H1 (cell line): ENCODE results near the gene FAAH. TPM values are rescaled to one million over a fixed set of nuclear protein-coding genes. Genes with fewer than 3 reads are reported as not detected.

Experiments used
- CTCF ChIA-PET: fragments of 300-600 bp; sonication (Branson Sonifier 250); formaldehyde crosslinking; loops from one replicate; lab custom pipeline; 2021; ENCODE audit not compliant: partially characterized antibody; lab: Charles Lee
- POLR2A ChIA-PET: fragments of 300-600 bp; sonication (Branson Sonifier 250); formaldehyde crosslinking; loops from one replicate; lab custom pipeline; 2021; ENCODE audit warnings: inconsistent platforms; ENCODE audit not compliant: partially characterized antibody; lab: Charles Lee
- DNase-seq, 2 experiments: peaks; one replicate each; pipeline versions ENCODE4 v3.0.0 to v3.0.0-alpha.2; 2010 to 2022; ENCODE audit warnings: low spot score in 2 of 2, low read depth in 1 of 2, mixed read lengths in 1 of 2
- FAIRE-seq: peaks from 2 replicates; lab custom pipeline; 2011; peaks lifted over from hg19 to GRCh38; lab: Jason Lieb, UNC
- H2AFZ ChIP-seq: 2 replicates; pipeline ENCODE4 v1.8.1; 2012; ENCODE audit warnings: low read length, inconsistent platforms
- H2AK5ac ChIP-seq: 2 replicates; pipeline ENCODE4 v1.6.1; 2013; ENCODE audit warnings: low read depth, low read length
- H2BK120ac ChIP-seq: replicated peaks from 2 replicates; pipeline ENCODE3; 2013; ENCODE audit warnings: low read depth, low read length, inconsistent platforms
- H2BK12ac ChIP-seq: 2 replicates; pipeline ENCODE4 v1.6.1; 2013; ENCODE audit warnings: low read depth, low read length
- H2BK15ac ChIP-seq: 2 replicates; pipeline ENCODE4 v1.6.1; 2013; ENCODE audit warnings: low read length
- H2BK20ac ChIP-seq: 2 replicates; pipeline ENCODE4 v1.6.1; 2013; ENCODE audit warnings: low read length
- H2BK5ac ChIP-seq: 2 replicates; pipeline ENCODE4 v1.6.1; 2013; ENCODE audit warnings: low read depth, low read length
- H3K14ac ChIP-seq: 2 replicates; pipeline ENCODE4 v1.6.1; 2013; ENCODE audit warnings: inconsistent platforms; ENCODE audit not compliant: insufficient read length
- H3K18ac ChIP-seq: 2 replicates; pipeline ENCODE4 v1.6.1; 2013; ENCODE audit warnings: low read length; ENCODE audit errors: extremely low read depth
- H3K23ac ChIP-seq: 2 replicates; pipeline ENCODE4 v1.6.1; 2013; ENCODE audit warnings: inconsistent platforms; ENCODE audit not compliant: insufficient read length
- H3K23me2 ChIP-seq: 2 replicates; pipeline ENCODE4 v1.6.1; 2013; ENCODE audit warnings: low read depth, low read length
- H3K27ac ChIP-seq: 2 replicates; pipeline ENCODE4 v1.6.1; 2011; ENCODE audit warnings: low read depth, low read length, inconsistent platforms
- H3K27me3 ChIP-seq, 4 experiments: replicated peaks in 1 of 4; 1 replicate in 1 of 4; 2 replicates in 3 of 4; pipeline versions ENCODE4 v1.6.1 to v1.8.1; 2011 to 2013; ENCODE audit warnings: low read length in 3 of 4, mild to moderate bottlenecking in 3 of 4, inconsistent platforms in 2 of 4, mixed read lengths in 2 of 4, moderate library complexity in 1 of 4; ENCODE audit not compliant: control insufficient read depth in 3 of 4, insufficient read depth in 3 of 4; ENCODE audit errors: extremely low read depth in 1 of 4
- H3K36me3 ChIP-seq, 4 experiments: 2 replicates each; pipeline versions ENCODE4 v1.6.1 to v1.8.1; 2011 to 2013; ENCODE audit warnings: mild to moderate bottlenecking in 4 of 4, low read length in 3 of 4, moderate library complexity in 2 of 4, control low read depth in 1 of 4, inconsistent platforms in 1 of 4; ENCODE audit not compliant: insufficient read depth in 4 of 4, control insufficient read depth in 2 of 4
- H3K4ac ChIP-seq: replicated peaks from 2 replicates; pipeline ENCODE3; 2013; ENCODE audit warnings: low read length, low read depth, mixed read lengths, inconsistent platforms; ENCODE audit not compliant: insufficient read length
- H3K4me1 ChIP-seq, 4 experiments: replicated peaks in 1 of 4; 1 replicate in 1 of 4; 2 replicates in 3 of 4; pipeline versions ENCODE4 v1.6.1 to v1.8.1; 2011 to 2013; ENCODE audit warnings: low read length in 3 of 4, inconsistent platforms in 2 of 4, mixed read lengths in 1 of 4; ENCODE audit not compliant: insufficient read depth in 4 of 4, control insufficient read depth in 3 of 4
- H3K4me2 ChIP-seq, 2 experiments: 2 replicates each; pipeline versions ENCODE4 v1.6.1 to v1.8.1; 2011 to 2013; ENCODE audit warnings: low read depth in 2 of 2, low read length in 2 of 2, control low read depth in 1 of 2, inconsistent platforms in 1 of 2, mild to moderate bottlenecking in 1 of 2; ENCODE audit not compliant: insufficient read depth in 1 of 2
- H3K4me3 ChIP-seq, 4 experiments: fragments of 200-600, 300-600 bp in 1 of 4; sonication (generic), shearing (Covaris generic), sonication (Bioruptor Twin) in 1 of 4; 2 replicates each; pipeline versions ENCODE4 v1.5.1 to v1.8.1; 2011 to 2016; ENCODE audit warnings: low read length in 4 of 4, low read depth in 3 of 4, control low read depth in 2 of 4, inconsistent platforms in 2 of 4, mild to moderate bottlenecking in 2 of 4, mixed read lengths in 1 of 4, moderate library complexity in 1 of 4; ENCODE audit not compliant: insufficient read depth in 2 of 4; ENCODE audit errors: extremely low read depth in 1 of 4
- H3K56ac ChIP-seq: replicated peaks from 2 replicates; pipeline ENCODE3; 2013; ENCODE audit warnings: low read depth, mild to moderate bottlenecking, mixed read lengths, low read length, inconsistent platforms; ENCODE audit not compliant: insufficient read length
- H3K79me1 ChIP-seq: 2 replicates; pipeline ENCODE4 v1.6.1; 2013; ENCODE audit warnings: low read depth, low read length, control low read depth
- H3K79me2 ChIP-seq, 2 experiments: 2 replicates each; pipeline versions ENCODE4 v1.6.1 to v1.8.1; 2012 to 2013; ENCODE audit warnings: low read length in 2 of 2, mild to moderate bottlenecking in 2 of 2, inconsistent platforms in 1 of 2; ENCODE audit not compliant: insufficient read depth in 2 of 2, control insufficient read depth in 1 of 2
- H3K9ac ChIP-seq, 4 experiments: replicated peaks in 1 of 4; 1 replicate in 1 of 4; 2 replicates in 3 of 4; pipeline versions ENCODE4 v1.6.1 to v1.8.1; 2011 to 2013; ENCODE audit warnings: low read depth in 3 of 4, low read length in 3 of 4, control low read depth in 2 of 4, mild to moderate bottlenecking in 2 of 4, moderate library complexity in 2 of 4, inconsistent platforms in 1 of 4; ENCODE audit errors: extremely low read depth in 1 of 4
- H3K9me3 ChIP-seq, 2 experiments: 2 replicates each; pipeline versions ENCODE4 v1.6.1 to v1.8.1; 2012 to 2013; ENCODE audit warnings: mild to moderate bottlenecking in 2 of 2, moderate library complexity in 2 of 2, control low read depth in 1 of 2, inconsistent platforms in 1 of 2, low read depth in 1 of 2, low read length in 1 of 2, mixed read lengths in 1 of 2; ENCODE audit not compliant: insufficient read depth in 2 of 2
- H4K20me1 ChIP-seq, 2 experiments: replicated peaks in 1 of 2; 2 replicates each; pipeline versions ENCODE3 to v1.8.1; 2011 to 2013; ENCODE audit warnings: inconsistent platforms in 2 of 2, low read length in 2 of 2, mild to moderate bottlenecking in 1 of 2; ENCODE audit not compliant: insufficient read depth in 2 of 2, control insufficient read depth in 1 of 2
- H4K5ac ChIP-seq: 2 replicates; pipeline ENCODE4 v1.6.1; 2013; ENCODE audit warnings: low read length, low read depth, mixed read lengths, inconsistent platforms; ENCODE audit not compliant: insufficient read length
- H4K8ac ChIP-seq: 2 replicates; pipeline ENCODE4 v1.8.0; 2013; ENCODE audit warnings: mild to moderate bottlenecking, moderate library complexity, low read length, inconsistent platforms; ENCODE audit not compliant: insufficient read depth; ENCODE audit errors: extremely low read depth
- H4K91ac ChIP-seq: replicated peaks from 2 replicates; pipeline ENCODE3; 2013; ENCODE audit warnings: low read length, mixed read lengths, inconsistent platforms; ENCODE audit not compliant: insufficient read length
- BACH1 ChIP-seq: IDR thresholded peaks from 2 replicates; pipeline ENCODE4 v1.6.1; 2012; ENCODE audit warnings: low read length, improper control_type of control experiment
- CEBPB ChIP-seq: IDR thresholded peaks from 2 replicates; pipeline ENCODE4 v1.6.1; 2012; ENCODE audit warnings: low read depth, low read length
- EP300 ChIP-seq, 2 experiments: IDR thresholded peaks; 1 replicate in 1 of 2; 2 replicates in 1 of 2; pipeline ENCODE4 v1.6.1; 2011 to 2012; ENCODE audit warnings: low read depth in 2 of 2, low read length in 2 of 2, mild to moderate bottlenecking in 2 of 2, borderline replicate concordance in 1 of 2, inconsistent platforms in 1 of 2, moderate library complexity in 1 of 2
- EZH2 ChIP-seq: fragments of 200-600 bp; sonication (generic); IDR thresholded peaks from 2 replicates; pipeline ENCODE4 v1.7.1; 2012; ENCODE audit warnings: low read depth, mild to moderate bottlenecking, moderate library complexity, low read length, inconsistent platforms; ENCODE audit not compliant: severe bottlenecking
- FOSL1 ChIP-seq: IDR thresholded peaks from 2 replicates; pipeline ENCODE4 v1.6.1; 2011; ENCODE audit warnings: mild to moderate bottlenecking, low read depth, low read length, moderate library complexity; ENCODE audit not compliant: insufficient read depth
- NRF1 ChIP-seq: IDR thresholded peaks from 2 replicates; pipeline ENCODE4 v1.6.1; 2011; ENCODE audit warnings: mild to moderate bottlenecking, low read depth, low read length, improper control_type of control experiment
- PHF8 ChIP-seq: fragments of 200-600 bp; sonication (generic); conservative IDR thresholded peaks from 2 replicates; pipeline ENCODE4 v1.7.1; 2012; ENCODE audit warnings: low read depth, mild to moderate bottlenecking, inconsistent platforms, low read length, moderate library complexity
- SAP30 ChIP-seq: fragments of 300-600 bp; sonication (generic); IDR thresholded peaks from 2 replicates; pipeline ENCODE4 v1.7.1; 2012; ENCODE audit warnings: low read length, moderate library complexity, mild to moderate bottlenecking, inconsistent platforms; ENCODE audit not compliant: insufficient read depth, insufficient replicate concordance
- SP1 ChIP-seq: IDR thresholded peaks from 2 replicates; pipeline ENCODE4 v1.6.1; 2011; ENCODE audit warnings: low read depth, low read length
- SP4 ChIP-seq: IDR thresholded peaks from 2 replicates; pipeline ENCODE4 v1.6.1; 2012; ENCODE audit warnings: low read length, inconsistent platforms
- SRF ChIP-seq: IDR thresholded peaks from 2 replicates; pipeline ENCODE4 v1.6.1; 2011; ENCODE audit warnings: mild to moderate bottlenecking, low read depth, low read length, moderate library complexity
- TEAD4 ChIP-seq: IDR thresholded peaks from 2 replicates; pipeline ENCODE4 v1.6.1; 2012; ENCODE audit warnings: low read depth, low read length, inconsistent platforms, mixed read lengths
- YY1 ChIP-seq: IDR thresholded peaks from 2 replicates; pipeline ENCODE4 v1.6.1; 2011; ENCODE audit warnings: low read depth, mild to moderate bottlenecking, low read length
- WGBS, 2 experiments: shearing (Covaris generic) in 1 of 2; methylation state at CpG; one replicate each; pipeline versions ENCODE4 v1.1.6 to v1.1.7; 2013 to 2015; ENCODE audit warnings: low lambda C conversion rate in 2 of 2, mixed read lengths in 2 of 2, inconsistent platforms in 1 of 2, low coverage in 1 of 2, missing lambda C conversion rate in 1 of 2; ENCODE audit not compliant: insufficient replicate concordance in 2 of 2, insufficient coverage in 1 of 2, insufficient read length in 1 of 2; ENCODE audit errors: extremely low coverage in 1 of 2, missing lambda C conversion rate in 1 of 2; 5-methylcytosine and 5-hydroxymethylcytosine counted together
- polyA plus RNA-seq, 7 experiments: library from polyadenylated mRNA; depleted of rRNA in 3 of 7; stranded (reverse) in 5 of 7; unstranded in 2 of 7; fragments of >200 nt in 5 of 7; fragments of 200-250 nt in 2 of 7; gene quantifications; 1 replicate in 5 of 7; 2 replicates in 1 of 7; 4 replicates in 1 of 7; pipeline versions ENCODE4 v1.2.1 to v1.2.3, GENCODE V29; 2011 to 2013; ENCODE audit warnings: missing spikeins in 2 of 7, mixed read lengths in 2 of 7
- total RNA-seq: library from RNA; stranded (reverse); fragmentation: NEBNext Ultra II Directional; extraction: Animal tissue kit (Norgen Biotek cat#: 25700); gene quantifications from 2 replicates; pipeline ENCODE4 v1.2.1, GENCODE V29; 2021
- TF ChIP-seq, protein P1 (sequence below): IDR thresholded peaks from 2 replicates; pipeline ENCODE4 v1.6.1; 2012; ENCODE audit warnings: inconsistent platforms

Gene FAAH
- total and polyA plus RNA-seq, 2 of the 8 experiments (the other 6 are each of a cell fraction or from before 2014, with no cell fraction given), result 41.2 to 47.3 TPM

DNA sequence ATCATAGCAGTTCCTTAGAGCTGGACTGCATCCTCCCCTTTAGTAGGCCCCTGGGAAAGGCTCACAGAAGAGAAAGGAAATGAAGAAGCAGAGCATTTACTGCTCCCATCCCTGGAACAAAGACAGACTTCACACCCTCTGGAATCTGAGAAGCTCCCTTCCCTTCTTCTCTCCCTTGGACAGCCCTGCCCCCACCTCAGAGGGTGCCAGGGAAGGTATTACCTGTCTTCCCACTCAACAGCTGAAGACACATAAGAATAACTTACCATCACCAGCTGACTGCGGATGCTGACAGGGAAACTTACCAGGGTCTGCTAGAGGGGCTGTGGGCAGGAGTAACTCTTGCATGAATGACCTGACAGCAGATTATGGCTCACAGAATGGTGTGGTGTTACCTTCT lies 14.1 kb upstream of the FAAH start:
- Histone ChIP-seq H3K9me3 (no peaks in the 10 kb centered on the region), H3K36me3 (peaks cover 0 to 6% (median 0%) of the 10 kb centered on the region in 4 experiments; a peak in 2 of 8 replicates), H3K23ac (no peak overlapping the region), H3K23me2 (no peaks in the 10 kb centered on the region), H3K79me2 (no peaks in the 10 kb centered on the region), H3K4me2 (no peak overlapping the region; a peak in 1 of 4 replicates), H3K4ac (no peak overlapping the region), H4K91ac (no peak overlapping the region), H2BK5ac (no peak overlapping the region), H3K14ac (no peak overlapping the region), H4K5ac (no peak overlapping the region), H2BK15ac (no peak overlapping the region), H2AK5ac (no peak overlapping the region), H3K27me3 (no peaks in the 10 kb centered on the region), H3K18ac (no peak overlapping the region), H2BK120ac (no peak overlapping the region), H3K4me1 (peaks cover 0 to 6% (median 1%) of the 10 kb centered on the region in 4 experiments; a peak in 2 of 7 replicates), H3K4me3 (no peak overlapping the region), H4K20me1 (no peaks in the 10 kb centered on the region), H3K9ac (no peak overlapping the region), H3K56ac (no peak overlapping the region), H4K8ac (no peak overlapping the region), H3K27ac (no peak overlapping the region), H2BK20ac (no peak overlapping the region), H2BK12ac (no peak overlapping the region), H2AFZ (no peak overlapping the region), H3K79me1 (no peaks in the 10 kb centered on the region)
- POLR2A ChIA-PET, result interaction anchor here (0.6 to 2.4 kb wide), 9 partner anchors 13 to 574 kb away, joined by 3 to 10 read pairs (median 4); partner anchors contain the start of genes LRRC41, NSUN4 and UQCRH
- no peak for DNase-seq
- FAIRE-seq, result no peak
- CTCF ChIA-PET, result interaction anchor here (0.7 to 2.5 kb wide), 4 partner anchors 12 to 86 kb away, joined by 3 to 6 read pairs (median 4); no protein-coding TSS in a partner anchor
- 86% methylated on average over 1 of the region's 1 CpG; no CpG with 5 or more reads in 1 of the 2 experiments for WGBS, 2 experiments
- TF ChIP-seq TEAD4 (no peak), NRF1 (no peak), SAP30 (no peak), BACH1 (no peak), EP300 (IDR thresholded peaks at IDR 0.05; ENCODE audit: borderline replicate concordance in 1 of 2, low read depth in 2 of 2, low read length in 2 of 2) (no peak), SP1 (no peak), FOSL1 (no peak), CEBPB (no peak), PHF8 (no peak), SRF (no peak), YY1 (no peak), EZH2 (no peak), SP4 (no peak)
- TF ChIP-seq, protein P1, sequence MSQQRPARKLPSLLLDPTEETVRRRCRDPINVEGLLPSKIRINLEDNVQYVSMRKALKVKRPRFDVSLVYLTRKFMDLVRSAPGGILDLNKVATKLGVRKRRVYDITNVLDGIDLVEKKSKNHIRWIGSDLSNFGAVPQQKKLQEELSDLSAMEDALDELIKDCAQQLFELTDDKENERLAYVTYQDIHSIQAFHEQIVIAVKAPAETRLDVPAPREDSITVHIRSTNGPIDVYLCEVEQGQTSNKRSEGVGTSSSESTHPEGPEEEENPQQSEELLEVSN, result no peak
